HEK293 (cell line): Measurements from ENCODE around the gene RFC1.

ENCODE experiments used
- CTCF ChIA-PET: fragments of 350-600 bp; formaldehyde crosslinking; extraction: SDS; loops from one replicate; lab custom pipeline; 2021; ENCODE audit warnings: antibody characterized with exemption; lab: Yijun Ruan, JAX
- POLR2A ChIA-PET: fragments of 300-600 bp; formaldehyde crosslinking; extraction: SDS; loops from one replicate; lab custom pipeline; 2020; ENCODE audit warnings: antibody characterized with exemption, inconsistent platforms; lab: Yijun Ruan, JAX
- H3K27ac ChIP-seq: fragments of 200-500 bp; sonication (Bioruptor generic); 2 replicates; pipeline ENCODE4 v1.5.1; 2014; ENCODE audit warnings: low read depth, low read length, control low read depth, inconsistent platforms; ENCODE audit errors: extremely low read depth
- H3K36me3 ChIP-seq, 2 experiments: fragments of 200-500 bp in 1 of 2; sonication (Bioruptor generic) in 1 of 2; 1 replicate in 1 of 2; 2 replicates in 1 of 2; pipeline ENCODE4 v1.5.1; 2014 to 2017; ENCODE audit warnings: inconsistent platforms in 2 of 2, low read length in 2 of 2; ENCODE audit not compliant: control insufficient read depth in 2 of 2, insufficient read depth in 1 of 2
- H3K4me1 ChIP-seq: fragments of 200-500 bp; sonication (Bioruptor generic); 2 replicates; pipeline ENCODE4 v1.5.1; 2014; ENCODE audit warnings: mild to moderate bottlenecking, low read length, inconsistent platforms; ENCODE audit not compliant: control insufficient read depth, insufficient read depth
- H3K4me3 ChIP-seq: 2 replicates; pipeline ENCODE4 v1.5.1; 2011; ENCODE audit warnings: low read depth, mild to moderate bottlenecking, control low read depth, low read length, moderate library complexity
- H3K9me3 ChIP-seq: fragments of 200-500 bp; sonication (Bioruptor generic); 2 replicates; pipeline ENCODE4 v1.5.1; 2014; ENCODE audit warnings: low read depth, low read length, inconsistent platforms; ENCODE audit not compliant: control insufficient read depth, insufficient read depth
- GLIS1 ChIP-seq: fragments of 450-650 bp; formaldehyde crosslinking; IDR thresholded peaks from 2 replicates; pipeline ENCODE4 v1.5.1; 2016; ENCODE audit warnings: missing biosample characterization, missing genetic modification characterization
- KLF10 ChIP-seq: fragments of 450-650 bp; IDR thresholded peaks from 2 replicates; pipeline ENCODE4 v1.5.1; 2018; ENCODE audit warnings: missing biosample characterization, mild to moderate bottlenecking, missing genetic modification characterization
- KLF9 ChIP-seq: fragments of 450-650 bp; formaldehyde crosslinking; IDR thresholded peaks from 2 replicates; pipeline ENCODE4 v1.5.1; 2016; ENCODE audit warnings: missing biosample characterization, missing genetic modification characterization, low read depth
- MEIS1 ChIP-seq: sonication (generic); formaldehyde crosslinking; IDR thresholded peaks from 2 replicates; pipeline ENCODE4 v1.8.1; 2022; ENCODE audit warnings: missing genetic modification reagents, mild to moderate bottlenecking, borderline replicate concordance
- SP2 ChIP-seq: fragments of 450-650 bp; formaldehyde crosslinking; IDR thresholded peaks from 2 replicates; pipeline ENCODE4 v1.5.1; 2016; ENCODE audit warnings: missing biosample characterization, missing genetic modification characterization
- WT1 ChIP-seq: fragments of 450-650 bp; formaldehyde crosslinking; IDR thresholded peaks from 2 replicates; pipeline ENCODE4 v1.5.1; 2016; ENCODE audit warnings: missing biosample characterization, missing genetic modification characterization
- ZBTB20 ChIP-seq: fragments of 450-650 bp; formaldehyde crosslinking; IDR thresholded peaks from 2 replicates; pipeline ENCODE4 v1.5.1; 2016; ENCODE audit warnings: missing biosample characterization, missing genetic modification characterization
- ZBTB7A ChIP-seq: fragments of 450-650 bp; formaldehyde crosslinking; IDR thresholded peaks from 2 replicates; pipeline ENCODE4 v1.5.1; 2016; ENCODE audit warnings: low read depth, missing biosample characterization, missing genetic modification characterization
- ZFP41 ChIP-seq: fragments of 450-650 bp; formaldehyde crosslinking; IDR thresholded peaks from 2 replicates; pipeline ENCODE4 v1.5.1; 2016; ENCODE audit warnings: missing biosample characterization, missing genetic modification characterization, borderline replicate concordance
- ZIC2 ChIP-seq: fragments of 450-650 bp; formaldehyde crosslinking; IDR thresholded peaks from 2 replicates; pipeline ENCODE4 v1.5.1; 2016; ENCODE audit warnings: missing biosample characterization, missing genetic modification characterization
- ZNF132 ChIP-seq: fragments of 450-650 bp; formaldehyde crosslinking; IDR thresholded peaks from 2 replicates; pipeline ENCODE4 v1.5.1; 2017; ENCODE audit warnings: missing biosample characterization, missing genetic modification characterization, borderline replicate concordance
- ZNF148 ChIP-seq: fragments of 450-650 bp; formaldehyde crosslinking; IDR thresholded peaks from 2 replicates; pipeline ENCODE4 v1.5.0; 2017; ENCODE audit warnings: missing biosample characterization, missing genetic modification characterization, borderline replicate concordance
- ZNF175 ChIP-seq: fragments of 450-650 bp; formaldehyde crosslinking; IDR thresholded peaks from 2 replicates; pipeline ENCODE4 v1.5.1; 2016; ENCODE audit warnings: missing biosample characterization, missing genetic modification characterization
- ZNF223 ChIP-seq: fragments of 450-650 bp; formaldehyde crosslinking; IDR thresholded peaks from 2 replicates; pipeline ENCODE4 v1.5.1; 2016; ENCODE audit warnings: missing biosample characterization, missing genetic modification characterization
- ZNF292 ChIP-seq: fragments of 450-650 bp; formaldehyde crosslinking; IDR thresholded peaks from 2 replicates; pipeline ENCODE4 v1.5.1; 2016; ENCODE audit warnings: low read depth, missing biosample characterization, missing genetic modification characterization, borderline replicate concordance
- ZNF335 ChIP-seq: fragments of 450-650 bp; formaldehyde crosslinking; conservative IDR thresholded peaks from 2 replicates; pipeline ENCODE4 v1.5.1; 2016; ENCODE audit warnings: missing biosample characterization, missing genetic modification characterization
- ZNF521 ChIP-seq: fragments of 450-650 bp; formaldehyde crosslinking; IDR thresholded peaks from 2 replicates; pipeline ENCODE4 v1.5.1; 2017; ENCODE audit warnings: missing biosample characterization, mild to moderate bottlenecking, missing genetic modification characterization
- ZNF580 ChIP-seq: fragments of 450-650 bp; formaldehyde crosslinking; IDR thresholded peaks from 2 replicates; pipeline ENCODE4 v1.5.1; 2016; ENCODE audit warnings: missing biosample characterization, missing genetic modification characterization
- ZNF670 ChIP-seq: fragments of 450-650 bp; formaldehyde crosslinking; IDR thresholded peaks from 2 replicates; pipeline ENCODE4 v1.5.1; 2016; ENCODE audit warnings: missing biosample characterization, missing genetic modification characterization, low read depth
- ZNF701 ChIP-seq: fragments of 450-650 bp; formaldehyde crosslinking; IDR thresholded peaks from 2 replicates; pipeline ENCODE4 v1.5.1; 2016; ENCODE audit warnings: missing biosample characterization, missing genetic modification characterization
- ZNF791 ChIP-seq: fragments of 450-650 bp; formaldehyde crosslinking; IDR thresholded peaks from 2 replicates; pipeline ENCODE4 v1.5.1; 2016; ENCODE audit warnings: missing biosample characterization, missing genetic modification characterization
- ZSCAN5A ChIP-seq: fragments of 450-650 bp; formaldehyde crosslinking; IDR thresholded peaks from 2 replicates; pipeline ENCODE4 v1.5.1; 2016; ENCODE audit warnings: missing biosample characterization, missing genetic modification characterization
- TF ChIP-seq, protein P1 (sequence below): fragments of 450-650 bp; formaldehyde crosslinking; IDR thresholded peaks from 2 replicates; pipeline ENCODE4 v1.5.1; 2016; ENCODE audit warnings: missing biosample characterization, missing genetic modification characterization
- TF ChIP-seq, protein P2 (sequence below): fragments of 450-650 bp; formaldehyde crosslinking; IDR thresholded peaks from 2 replicates; pipeline ENCODE4 v1.5.1; 2016; ENCODE audit warnings: missing biosample characterization, missing genetic modification characterization, borderline replicate concordance

The RFC1 gene

DNA sequence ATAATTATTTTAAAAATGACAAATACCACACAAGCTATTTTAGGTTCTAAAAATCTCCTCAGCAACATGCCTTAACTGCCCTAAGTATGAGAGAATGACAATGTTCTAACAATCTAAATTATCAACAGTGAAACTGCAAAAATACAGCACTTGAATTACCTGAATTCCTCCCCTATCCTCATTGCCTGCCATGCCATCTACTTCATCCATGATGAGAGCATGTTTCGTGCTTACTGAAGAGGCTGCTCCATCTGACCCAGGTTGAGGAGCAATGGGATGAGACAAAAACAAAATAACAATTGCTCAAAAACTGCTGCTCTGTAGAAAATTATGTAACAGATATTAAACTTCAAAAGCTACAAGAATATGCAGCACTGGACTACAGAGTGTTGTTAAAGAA, 63.3 kb downstream of the RFC1 start:
- TF ChIP-seq ZNF335 (no peak), MEIS1 (no peak), ZNF580 (tag by site-specific recombination) (no peak), ZNF175 (tag by site-specific recombination) (no peak), ZNF223 (tag by site-specific recombination) (no peak), KLF10 (tag by site-specific recombination) (no peak), ZNF292 (tag by site-specific recombination) (no peak), SP2 (no peak), ZBTB20 (tag by site-specific recombination) (no peak), KLF9 (tag by site-specific recombination) (no peak), WT1 (tag by site-specific recombination) (no peak), ZBTB7A (tag by site-specific recombination) (no peak), ZNF148 (tag by site-specific recombination) (no peak)
- Histone ChIP-seq H3K4me3 (no peak overlapping the region), H3K36me3 (peaks cover 5 to 76% of the 10 kb centered on the region in 2 experiments; a peak in 2 of 3 replicates), H3K4me1 (no peaks in the 10 kb centered on the region), H3K27ac (no peak overlapping the region), H3K9me3 (no peaks in the 10 kb centered on the region)
- POLR2A ChIA-PET, result no interaction called here
- CTCF ChIA-PET, result no interaction called here

DNA sequence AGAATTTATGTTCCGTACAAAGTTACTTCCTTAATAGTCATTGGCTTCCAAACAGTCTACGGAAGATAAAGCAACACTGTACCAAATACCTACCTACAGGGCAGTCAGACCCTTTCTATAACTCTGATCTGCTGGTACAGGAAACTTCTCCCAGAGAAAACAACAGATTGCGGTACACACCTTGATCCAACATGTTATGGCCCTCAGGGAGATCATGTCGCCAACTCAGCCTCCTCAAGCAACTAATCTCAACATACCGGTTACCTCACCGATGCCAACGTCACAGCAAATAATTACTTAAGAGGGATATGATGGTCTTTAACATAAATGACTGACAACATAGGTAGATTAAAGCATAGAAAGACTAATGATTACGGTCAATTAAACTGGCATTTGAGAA, 70.4 kb downstream of the RFC1 start:
- POLR2A ChIA-PET, result no interaction called here
- CTCF ChIA-PET, result no interaction called here
- Histone ChIP-seq H3K4me3 (no peak overlapping the region), H3K4me1 (no peaks in the 10 kb centered on the region), H3K9me3 (no peaks in the 10 kb centered on the region), H3K36me3 (peaks cover 7 to 71% of the 10 kb centered on the region in 2 experiments; a peak in 2 of 3 replicates), H3K27ac (no peak overlapping the region)
- no peak for TF ChIP-seq ZNF670 (tag by site-specific recombination)
- TF ChIP-seq, protein P1, sequence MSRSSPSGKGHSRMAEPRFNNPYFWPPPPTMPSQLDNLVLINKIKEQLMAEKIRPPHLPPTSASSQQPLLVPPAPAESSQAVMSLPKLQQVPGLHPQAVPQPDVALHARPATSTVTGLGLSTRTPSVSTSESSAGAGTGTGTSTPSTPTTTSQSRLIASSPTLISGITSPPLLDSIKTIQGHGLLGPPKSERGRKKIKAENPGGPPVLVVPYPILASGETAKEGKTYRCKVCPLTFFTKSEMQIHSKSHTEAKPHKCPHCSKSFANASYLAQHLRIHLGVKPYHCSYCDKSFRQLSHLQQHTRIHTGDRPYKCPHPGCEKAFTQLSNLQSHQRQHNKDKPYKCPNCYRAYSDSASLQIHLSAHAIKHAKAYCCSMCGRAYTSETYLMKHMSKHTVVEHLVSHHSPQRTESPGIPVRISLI (tag by site-specific recombination), result no peak
- TF ChIP-seq ZSCAN5A (tag by site-specific recombination), result no peak
- TF ChIP-seq ZFP41 (tag by site-specific recombination), result no peak
- TF ChIP-seq ZNF701 (tag by site-specific recombination), result no peak
- no peak for TF ChIP-seq ZNF521 (tag by site-specific recombination)
- TF ChIP-seq ZIC2, result no peak
- TF ChIP-seq ZNF791 (tag by site-specific recombination), result no peak
- TF ChIP-seq, protein P2, sequence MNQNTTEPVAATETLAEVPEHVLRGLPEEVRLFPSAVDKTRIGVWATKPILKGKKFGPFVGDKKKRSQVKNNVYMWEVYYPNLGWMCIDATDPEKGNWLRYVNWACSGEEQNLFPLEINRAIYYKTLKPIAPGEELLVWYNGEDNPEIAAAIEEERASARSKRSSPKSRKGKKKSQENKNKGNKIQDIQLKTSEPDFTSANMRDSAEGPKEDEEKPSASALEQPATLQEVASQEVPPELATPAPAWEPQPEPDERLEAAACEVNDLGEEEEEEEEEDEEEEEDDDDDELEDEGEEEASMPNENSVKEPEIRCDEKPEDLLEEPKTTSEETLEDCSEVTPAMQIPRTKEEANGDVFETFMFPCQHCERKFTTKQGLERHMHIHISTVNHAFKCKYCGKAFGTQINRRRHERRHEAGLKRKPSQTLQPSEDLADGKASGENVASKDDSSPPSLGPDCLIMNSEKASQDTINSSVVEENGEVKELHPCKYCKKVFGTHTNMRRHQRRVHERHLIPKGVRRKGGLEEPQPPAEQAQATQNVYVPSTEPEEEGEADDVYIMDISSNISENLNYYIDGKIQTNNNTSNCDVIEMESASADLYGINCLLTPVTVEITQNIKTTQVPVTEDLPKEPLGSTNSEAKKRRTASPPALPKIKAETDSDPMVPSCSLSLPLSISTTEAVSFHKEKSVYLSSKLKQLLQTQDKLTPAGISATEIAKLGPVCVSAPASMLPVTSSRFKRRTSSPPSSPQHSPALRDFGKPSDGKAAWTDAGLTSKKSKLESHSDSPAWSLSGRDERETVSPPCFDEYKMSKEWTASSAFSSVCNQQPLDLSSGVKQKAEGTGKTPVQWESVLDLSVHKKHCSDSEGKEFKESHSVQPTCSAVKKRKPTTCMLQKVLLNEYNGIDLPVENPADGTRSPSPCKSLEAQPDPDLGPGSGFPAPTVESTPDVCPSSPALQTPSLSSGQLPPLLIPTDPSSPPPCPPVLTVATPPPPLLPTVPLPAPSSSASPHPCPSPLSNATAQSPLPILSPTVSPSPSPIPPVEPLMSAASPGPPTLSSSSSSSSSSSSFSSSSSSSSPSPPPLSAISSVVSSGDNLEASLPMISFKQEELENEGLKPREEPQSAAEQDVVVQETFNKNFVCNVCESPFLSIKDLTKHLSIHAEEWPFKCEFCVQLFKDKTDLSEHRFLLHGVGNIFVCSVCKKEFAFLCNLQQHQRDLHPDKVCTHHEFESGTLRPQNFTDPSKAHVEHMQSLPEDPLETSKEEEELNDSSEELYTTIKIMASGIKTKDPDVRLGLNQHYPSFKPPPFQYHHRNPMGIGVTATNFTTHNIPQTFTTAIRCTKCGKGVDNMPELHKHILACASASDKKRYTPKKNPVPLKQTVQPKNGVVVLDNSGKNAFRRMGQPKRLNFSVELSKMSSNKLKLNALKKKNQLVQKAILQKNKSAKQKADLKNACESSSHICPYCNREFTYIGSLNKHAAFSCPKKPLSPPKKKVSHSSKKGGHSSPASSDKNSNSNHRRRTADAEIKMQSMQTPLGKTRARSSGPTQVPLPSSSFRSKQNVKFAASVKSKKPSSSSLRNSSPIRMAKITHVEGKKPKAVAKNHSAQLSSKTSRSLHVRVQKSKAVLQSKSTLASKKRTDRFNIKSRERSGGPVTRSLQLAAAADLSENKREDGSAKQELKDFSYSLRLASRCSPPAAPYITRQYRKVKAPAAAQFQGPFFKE (tag by site-specific recombination), result no peak
- TF ChIP-seq GLIS1 (tag by site-specific recombination), result no peak
- no peak for TF ChIP-seq ZNF132 (tag by site-specific recombination)
